K562 (cell line): ENCODE data around the gene GPX6. TPM values are rescaled to one million over a fixed set of nuclear protein-coding genes. Genes with fewer than 3 reads are reported as not detected.
A peak's percentile ranks its signal among the peaks of the same experiment; 100 is the strongest.

Experiments
- ARID3B ChIP-seq: fragments of 250-450 bp; sonication (Bioruptor Pico); IDR thresholded peaks from 2 replicates; pipeline ENCODE4 v1.4.0; 2020; ENCODE audit warnings: borderline replicate concordance
- CREB1 ChIP-seq, 2 experiments: sonication (generic) in 1 of 2; formaldehyde crosslinking in 1 of 2; IDR thresholded peaks; 2 replicates each; pipeline versions ENCODE4 v1.6.1 to v1.8.0; 2012 to 2022; ENCODE audit warnings: inconsistent platforms in 1 of 2, mild to moderate bottlenecking in 1 of 2, missing genetic modification reagents in 1 of 2, moderate library complexity in 1 of 2
- MAFK ChIP-seq: IDR thresholded peaks from 2 replicates; pipeline ENCODE4 v1.6.1; 2011; ENCODE audit warnings: low read length, improper control_type of control experiment
- MAZ ChIP-seq, 2 experiments: fragments of 450-650 bp in 1 of 2; sonication (generic) in 1 of 2; formaldehyde crosslinking; IDR thresholded peaks in 1 of 2; conservative IDR thresholded peaks in 1 of 2; 2 replicates each; pipeline versions ENCODE4 v1.4.0 to v1.5.0; 2020; ENCODE audit warnings: mild to moderate bottlenecking in 1 of 2, missing genetic modification reagents in 1 of 2
- MXI1 ChIP-seq: IDR thresholded peaks from 2 replicates; pipeline ENCODE4 v1.6.1; 2011; ENCODE audit warnings: low read depth, mild to moderate bottlenecking, improper control_type of control experiment, low read length
- NCOA6 ChIP-seq: fragments of 450-650 bp; IDR thresholded peaks from 2 replicates; pipeline ENCODE4 v1.6.1; 2017; ENCODE audit warnings: mild to moderate bottlenecking
- PATZ1 ChIP-seq: fragments of 250-450 bp; sonication (Bioruptor Pico); IDR thresholded peaks from 2 replicates; pipeline ENCODE4 v1.5.0; 2020; ENCODE audit warnings: mild to moderate bottlenecking, borderline replicate concordance
- PHF8 ChIP-seq: fragments of 200-600 bp; sonication (generic); IDR thresholded peaks from 2 replicates; pipeline ENCODE4 v1.6.1; 2012; ENCODE audit warnings: mixed run types, mild to moderate bottlenecking, inconsistent platforms, low read length, moderate library complexity, borderline replicate concordance
- POLR2B ChIP-seq: fragments of 450-650 bp; IDR thresholded peaks from 2 replicates; pipeline ENCODE4 v1.6.1; 2018; ENCODE audit warnings: low read depth; ENCODE audit not compliant: partially characterized antibody
- RBM39 ChIP-seq: fragments of 200-400 bp; formaldehyde crosslinking; optimal IDR thresholded peaks from 2 replicates; pipeline ENCODE3; 2018; ENCODE audit warnings: low read depth, low read length
- RFX7 ChIP-seq: fragments of 250-450 bp; sonication (Bioruptor Pico); IDR thresholded peaks from 2 replicates; pipeline ENCODE4 v1.5.1; 2021; ENCODE audit warnings: mild to moderate bottlenecking
- ZBTB7A ChIP-seq: IDR thresholded peaks from 2 replicates; pipeline ENCODE4 v1.6.1; 2011; ENCODE audit warnings: low read depth, mild to moderate bottlenecking, low read length, moderate library complexity, borderline replicate concordance; ENCODE audit not compliant: control insufficient read depth
- ZFP36 ChIP-seq: fragments of 150-350 bp; IDR thresholded peaks from 2 replicates; pipeline ENCODE4 v1.6.1; 2018; ENCODE audit warnings: low read length, low read depth; ENCODE audit not compliant: partially characterized antibody
- ZMIZ1 ChIP-seq, 2 experiments: fragments of 150-350 bp in 1 of 2; IDR thresholded peaks; 2 replicates each; pipeline ENCODE4 v1.6.1; 2012 to 2016; ENCODE audit warnings: low read depth in 2 of 2, low read length in 2 of 2, mild to moderate bottlenecking in 1 of 2, moderate library complexity in 1 of 2
- ZNF133 ChIP-seq: fragments of 250-450 bp; sonication (Bioruptor Pico); IDR thresholded peaks from 2 replicates; pipeline ENCODE4 v1.4.0; 2020; ENCODE audit warnings: mild to moderate bottlenecking
- ZNF140 ChIP-seq: fragments of 250-450 bp; sonication (Bioruptor Pico); IDR thresholded peaks from 2 replicates; pipeline ENCODE4 v1.8.0; 2021; ENCODE audit warnings: moderate library complexity, mild to moderate bottlenecking, inconsistent platforms
- polyA plus RNA-seq, 8 experiments: library from polyadenylated mRNA; depleted of rRNA in 4 of 8; stranded (reverse) in 5 of 8; unstranded in 3 of 8; fragments of >200 nt; fragmentation: Nextera tagmentation in 2 of 8; fragmentation: Illumina TruSeq in 1 of 8; extraction: Ambion mirVana in 2 of 8; extraction: Trizol in 1 of 8; gene quantifications; 2 replicates each; pipeline versions ENCODE4 v1.2.1 to v1.2.3, GENCODE V29; 2011 to 2014; ENCODE audit warnings: inconsistent platforms in 1 of 8, missing spikeins in 1 of 8
- total RNA-seq, 7 experiments: library from RNA; depleted of rRNA in 6 of 7; stranded (reverse); fragments of >200 nt in 6 of 7; fragmentation: Illumina TruSeq in 2 of 7; extraction: Trizol in 2 of 7; gene quantifications; 2 replicates each; pipeline versions ENCODE4 v1.2.1 to v1.2.3, GENCODE V29; 2011 to 2021; ENCODE audit warnings: low replicate concordance in 1 of 7
- TF ChIP-seq, protein P1 (sequence below): IDR thresholded peaks from 2 replicates; pipeline ENCODE4 v1.6.1; 2014; ENCODE audit warnings: antibody characterized with exemption

The GPX6 gene
- total and polyA plus RNA-seq, 9 of the 15 experiments (the other 6 are each of a cell fraction or from before 2014, with no cell fraction given) = not detected

GRCh38 chr6:28489366-28490204, 26.0 kb downstream of the GPX6 start (continued):
- 0 out of 2 replicates have a peak, but pooled peaks have one; percentile 27 for TF ChIP-seq ARID3B (CRISPR knock-in tag)
- no peak for TF ChIP-seq NCOA6
- no peak for TF ChIP-seq PATZ1 (CRISPR knock-in tag)
- TF ChIP-seq MAFK = no peak
- peak; percentile 7 for TF ChIP-seq ZFP36
- peak; percentile 77; the same call in 1 of the 2 replicates for TF ChIP-seq ZNF133
- TF ChIP-seq RFX7 (CRISPR knock-in tag) = 0 out of 2 replicates have a peak, but pooled peaks have one; percentile 4
- no peak; a peak in 1 of 4 replicates for TF ChIP-seq ZMIZ1 (IDR thresholded peaks at IDR 0.05; ENCODE audit: low read depth in 2 of 2, low read length in 2 of 2)
- TF ChIP-seq, protein P1, sequence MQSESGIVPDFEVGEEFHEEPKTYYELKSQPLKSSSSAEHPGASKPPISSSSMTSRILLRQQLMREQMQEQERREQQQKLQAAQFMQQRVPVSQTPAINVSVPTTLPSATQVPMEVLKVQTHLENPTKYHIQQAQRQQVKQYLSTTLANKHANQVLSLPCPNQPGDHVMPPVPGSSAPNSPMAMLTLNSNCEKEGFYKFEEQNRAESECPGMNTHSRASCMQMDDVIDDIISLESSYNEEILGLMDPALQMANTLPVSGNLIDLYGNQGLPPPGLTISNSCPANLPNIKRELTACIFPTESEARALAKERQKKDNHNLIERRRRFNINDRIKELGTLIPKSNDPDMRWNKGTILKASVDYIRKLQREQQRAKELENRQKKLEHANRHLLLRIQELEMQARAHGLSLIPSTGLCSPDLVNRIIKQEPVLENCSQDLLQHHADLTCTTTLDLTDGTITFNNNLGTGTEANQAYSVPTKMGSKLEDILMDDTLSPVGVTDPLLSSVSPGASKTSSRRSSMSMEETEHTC = peak; percentile 79
- no peak for TF ChIP-seq ZNF140 (CRISPR knock-in tag)
- TF ChIP-seq ZBTB7A = 0 out of 2 replicates have a peak, but pooled peaks have one; percentile 77
- peak; percentile 83 for TF ChIP-seq CREB1 (IDR thresholded peaks at IDR 0.05)
- peak; percentile 66 for TF ChIP-seq CREB1 (CRISPR knock-in tag; IDR thresholded peaks at IDR 0.05)
- peak; percentile 65 to 75; a peak in 3 of 4 replicates for TF ChIP-seq MAZ (CRISPR knock-in tag; conservative IDR thresholded peaks at IDR 0.05 in 1 of 2, IDR thresholded peaks at IDR 0.05 in 1 of 2)
- TF ChIP-seq RBM39 = no peak
- TF ChIP-seq POLR2B = peak; percentile 78
- peak; percentile 82 for TF ChIP-seq PHF8
- 0 out of 2 replicates have a peak, but pooled peaks have one; percentile 21 for TF ChIP-seq MXI1
